Activated CD4-positive, alpha-beta T cell treated with anti-CD3 and anti-CD28 coated beads for 24 hours (primary cell): ENCODE measurements around the gene MSI1.

Experiments used
- DNase-seq, 2 donors: peaks; one replicate each; pipeline ENCODE4 v3.0.0-alpha.2; 2020; ENCODE audit warnings: low read depth in 2 of 2

MSI1 gene

DNA sequence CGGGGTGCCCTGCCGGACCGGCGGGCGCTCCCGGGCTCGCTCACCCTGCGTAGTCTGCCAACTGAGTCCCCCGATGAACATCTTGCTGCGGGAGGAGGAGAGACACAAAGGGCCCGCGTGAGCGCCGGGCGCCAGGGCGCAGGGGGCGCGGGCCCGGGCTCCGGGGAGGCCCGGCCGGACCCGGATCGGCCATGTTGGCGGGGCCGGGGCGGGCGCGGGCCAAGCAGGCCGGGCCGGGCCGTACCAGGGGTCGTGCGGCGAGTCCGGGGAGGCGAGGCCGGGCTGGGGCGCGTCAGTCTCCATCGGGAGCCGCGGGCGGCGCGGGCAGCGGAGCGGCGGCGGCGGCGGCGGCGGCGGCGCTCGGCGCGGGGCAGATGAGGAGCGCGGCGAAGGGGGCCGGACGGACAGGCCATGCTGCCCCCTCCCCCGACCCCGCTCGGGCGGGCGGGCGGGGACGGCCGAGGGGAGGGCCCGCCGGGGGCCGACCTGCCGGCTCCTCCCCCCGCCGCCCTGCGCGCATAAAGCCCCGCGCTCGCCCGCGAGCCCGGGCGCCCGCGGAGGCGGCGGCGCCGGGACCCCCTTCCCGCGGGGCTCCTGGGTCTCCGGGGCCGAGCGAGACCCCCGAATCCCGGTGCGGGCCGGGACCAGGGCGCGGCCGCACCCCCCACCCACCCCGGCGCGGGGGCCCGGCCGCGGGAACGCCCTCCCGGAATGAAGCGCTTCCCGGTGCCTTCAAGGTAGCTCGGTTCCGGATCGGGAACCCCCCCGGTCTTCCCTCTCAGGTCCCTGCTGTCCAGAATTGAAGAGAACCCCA is at the start of gene MSI1:
TSS of gene MSI1 (minus strand) at position 376 of the 814 bp plus-strand sequence. CDS start at position 303, 73 bp downstream.
- no peak for DNase-seq

GRCh38 chr12:120417917-120418580 is 49.1 kb upstream of the MSI1 start:
- no peak for DNase-seq

GRCh38 chr12:120416490-120417216 is 47.7 kb upstream of the MSI1 start:
- no peak for DNase-seq

DNA sequence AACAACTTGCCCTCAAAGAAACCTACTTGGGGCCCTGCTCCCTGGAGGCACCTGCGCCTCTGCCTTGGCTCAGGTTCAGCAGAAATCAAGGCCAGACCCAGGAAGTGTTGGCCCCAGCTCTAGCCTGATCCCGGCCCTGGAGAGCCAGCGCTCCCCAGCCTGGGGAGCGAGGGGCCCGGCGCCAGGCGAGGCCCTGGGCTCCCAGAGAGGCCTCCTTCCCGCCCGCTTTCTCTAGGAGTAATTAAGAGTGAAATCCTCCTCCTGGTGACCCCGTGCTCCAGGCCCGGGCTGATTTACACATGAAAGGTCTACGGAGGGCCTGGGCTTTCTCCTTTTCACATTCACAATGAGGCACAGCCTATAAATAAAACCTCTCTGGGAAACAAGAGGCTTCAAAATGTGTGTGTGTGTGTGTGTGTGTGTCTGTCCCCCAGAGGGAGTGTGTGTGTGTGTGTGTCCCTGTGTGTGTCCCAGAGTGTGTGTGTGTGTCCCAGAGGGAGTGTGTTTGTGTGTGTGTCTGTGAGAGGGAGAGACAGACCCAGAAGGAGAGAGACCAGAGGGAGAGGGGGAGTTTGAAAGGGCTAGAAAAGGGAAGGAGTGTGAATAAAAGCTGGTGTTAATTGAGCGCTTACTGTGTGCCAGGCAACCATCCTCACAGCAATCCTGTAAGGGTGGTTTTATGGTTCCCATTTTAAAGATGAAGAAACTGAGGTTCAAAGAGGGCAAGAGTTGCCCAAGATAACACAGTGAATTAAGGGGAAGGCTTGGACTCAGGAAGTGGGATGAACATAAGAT is 45.1 kb upstream of the MSI1 start:
- DNase-seq: no peak

GRCh38 chr12:120412421-120412820 is 43.5 kb upstream of the MSI1 start:
- no peak for DNase-seq

DNA sequence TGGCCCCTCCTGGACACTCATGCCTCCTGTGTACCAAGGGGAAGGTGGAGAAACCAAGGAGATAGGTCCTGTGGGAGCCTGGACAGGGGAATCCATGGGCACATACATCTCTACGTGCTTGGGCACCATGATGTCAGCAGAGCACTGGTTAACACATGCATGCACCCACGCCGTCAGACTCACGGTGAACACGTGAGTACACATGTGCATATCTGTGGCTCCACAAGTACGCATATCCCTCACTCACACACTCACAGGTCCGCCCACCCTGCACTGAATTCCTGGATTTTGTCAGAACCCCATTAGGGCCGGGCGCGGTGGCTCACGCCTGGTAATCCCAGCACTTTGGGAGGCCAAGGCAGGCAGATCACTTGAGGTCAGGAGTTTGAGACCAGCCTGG is 39.8 kb upstream of the MSI1 start:
- no peak for DNase-seq

DNA sequence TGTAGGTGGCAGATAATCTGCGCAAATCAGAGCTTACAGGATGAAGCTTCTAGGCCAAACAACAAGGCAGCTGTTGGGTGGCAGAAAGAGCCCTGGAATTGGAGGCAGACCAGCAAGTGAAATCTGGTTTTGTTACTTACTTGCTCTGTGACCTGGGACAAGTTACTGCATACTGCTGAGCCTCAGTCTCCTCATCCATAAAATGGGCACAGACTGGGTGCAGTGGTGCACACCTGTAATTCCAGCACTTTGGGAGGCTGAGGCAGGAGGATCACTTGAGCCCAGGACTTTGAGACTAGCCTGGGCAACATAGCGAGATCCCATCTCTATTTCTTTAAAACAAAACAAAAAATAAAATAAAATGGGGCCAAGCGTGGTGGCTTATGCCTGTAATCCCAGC is 37.6 kb upstream of the MSI1 start:
- no peak for DNase-seq

DNA sequence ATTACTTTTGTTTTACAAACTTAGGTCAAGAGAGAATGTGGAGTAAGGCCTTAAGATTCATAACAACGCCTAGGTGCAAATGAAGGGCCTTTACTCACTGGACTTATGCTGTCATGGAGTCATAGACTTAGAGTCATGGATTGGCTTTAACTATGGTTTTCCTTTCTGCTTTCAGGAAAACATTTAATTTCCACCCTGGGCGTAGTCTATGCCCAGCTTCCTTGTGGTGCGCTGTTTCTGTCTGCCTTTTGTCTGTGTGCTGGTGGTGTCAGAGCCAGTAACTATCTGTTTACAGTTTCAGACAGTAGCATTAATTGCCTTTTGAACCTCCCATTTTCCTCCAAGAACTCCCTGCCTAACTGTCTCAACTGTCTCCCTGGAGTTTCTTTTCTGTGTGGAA is 37.1 kb upstream of the MSI1 start:
- DNase-seq: no peak

- DNase-seq: no peak
These were observed 35.3 kb upstream of the MSI1 start for GRCh38 chr12:120404271-120404670.

DNA sequence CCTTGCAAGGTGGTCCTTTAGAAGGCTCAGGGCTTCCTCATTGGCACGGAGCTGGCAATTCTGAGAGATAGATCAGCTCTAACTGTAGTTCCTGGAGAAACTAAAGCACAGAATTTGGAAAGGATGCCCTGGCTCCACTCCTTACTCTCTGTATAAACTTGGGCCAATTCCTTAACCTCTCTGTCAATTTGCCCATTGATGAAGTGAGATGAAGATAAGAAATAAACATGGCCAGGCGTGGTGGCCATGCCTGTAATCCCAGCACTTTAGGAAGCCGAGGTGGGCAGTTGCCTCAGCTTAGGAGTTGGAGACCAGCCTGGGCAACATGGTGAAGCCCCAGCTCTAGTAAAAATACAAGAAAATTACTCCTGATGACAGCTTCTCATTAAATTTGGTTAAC is 34.9 kb upstream of the MSI1 start:
- DNase-seq: no peak

- DNase-seq: no peak
These were observed 33.3 kb upstream of the MSI1 start for GRCh38 chr12:120402217-120402616.

DNA sequence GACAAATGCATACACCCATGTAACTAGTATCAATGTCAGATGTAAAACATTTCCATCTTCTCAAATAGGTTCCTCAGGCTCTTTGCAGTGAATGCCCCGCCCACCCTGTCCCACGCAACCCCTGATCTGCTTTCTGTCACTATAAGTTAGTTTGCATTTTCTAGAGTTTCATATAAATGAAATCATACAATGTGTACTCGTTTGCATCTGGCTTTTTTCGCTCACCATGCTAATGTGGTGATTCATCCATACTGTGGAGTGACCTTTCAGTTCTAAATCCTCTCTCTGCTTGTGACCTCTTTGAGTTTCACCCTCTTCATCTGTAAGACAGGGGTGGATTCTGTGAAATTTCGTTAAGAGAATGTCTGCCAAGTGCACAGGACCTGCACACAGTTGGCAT is 30.6 kb upstream of the MSI1 start:
- DNase-seq: no peak

GRCh38 chr12:120397824-120398540 is 29.0 kb upstream of the MSI1 start:
- no peak for DNase-seq

DNA sequence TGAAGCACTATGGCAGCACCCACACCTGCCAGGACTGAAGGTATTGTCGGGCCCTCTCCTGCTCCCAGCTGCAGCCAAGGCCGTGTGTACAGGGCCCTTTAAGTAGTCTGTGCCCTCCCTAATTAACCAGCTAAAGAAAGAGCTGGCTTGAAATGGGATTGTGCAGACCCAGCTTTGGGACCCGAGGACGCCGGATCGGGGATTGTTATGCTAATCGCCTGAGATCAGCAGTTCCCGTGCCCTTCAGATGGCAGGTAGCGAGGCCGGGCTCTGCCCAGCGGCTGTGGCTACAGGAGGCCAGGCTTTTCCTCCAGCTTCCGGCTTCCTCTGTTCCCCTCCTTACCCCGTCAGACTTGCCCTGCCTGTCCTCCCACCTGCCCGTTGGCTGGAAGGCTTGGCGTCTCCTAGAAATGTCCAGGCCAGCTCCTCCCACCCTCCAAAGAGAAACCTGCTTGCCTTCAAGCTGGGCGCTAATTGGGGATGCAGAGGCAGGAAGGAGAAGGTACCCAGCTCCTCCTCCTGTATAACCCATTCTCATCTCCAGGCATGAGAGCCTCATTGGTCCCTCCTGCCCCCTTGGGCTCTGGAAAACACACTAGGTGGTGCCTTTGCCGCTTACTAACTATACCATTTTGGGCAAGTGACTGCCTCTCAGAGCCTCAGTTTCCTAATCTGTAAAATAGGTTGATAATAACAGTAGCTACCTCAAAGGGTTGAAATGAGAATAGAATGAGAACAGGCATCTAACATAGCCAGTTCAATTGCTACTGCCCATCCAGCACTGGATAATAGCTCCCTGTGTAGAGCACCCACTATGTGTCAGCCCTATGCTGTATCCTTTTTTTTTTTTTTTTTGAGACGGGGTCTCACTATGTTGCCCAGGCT is 25.8 kb upstream of the MSI1 start:
- DNase-seq: no peak

DNA sequence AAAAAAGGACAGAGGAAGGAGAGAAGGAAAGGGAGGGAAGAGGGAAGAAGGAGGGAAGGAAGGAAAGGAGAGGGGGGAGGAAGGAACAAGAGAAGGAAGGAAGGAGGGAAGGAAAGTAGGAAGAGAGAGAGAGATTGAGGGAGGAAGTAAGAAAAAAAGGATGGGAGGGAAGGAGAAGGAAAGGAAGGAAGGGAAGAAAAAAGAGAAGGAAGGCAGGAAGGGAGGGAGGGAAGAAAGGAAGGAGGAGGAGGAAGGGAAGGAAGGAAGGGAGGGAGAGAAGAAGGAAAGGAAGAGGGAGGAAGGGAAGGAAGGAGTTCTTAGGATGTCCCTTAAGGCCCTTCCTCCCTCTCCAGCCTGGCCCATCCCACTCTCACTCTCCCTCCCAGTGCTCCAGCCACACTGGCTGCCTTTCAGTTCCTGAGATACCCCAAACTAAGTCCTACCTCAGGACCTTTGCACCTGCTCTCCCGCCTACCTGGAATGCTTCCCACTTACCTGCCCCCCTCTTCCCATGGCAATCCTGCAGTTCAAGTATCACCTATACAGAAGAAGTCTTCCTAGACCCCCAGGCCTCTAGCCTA is 21.7 kb upstream of the MSI1 start:
- DNase-seq: no peak

DNA sequence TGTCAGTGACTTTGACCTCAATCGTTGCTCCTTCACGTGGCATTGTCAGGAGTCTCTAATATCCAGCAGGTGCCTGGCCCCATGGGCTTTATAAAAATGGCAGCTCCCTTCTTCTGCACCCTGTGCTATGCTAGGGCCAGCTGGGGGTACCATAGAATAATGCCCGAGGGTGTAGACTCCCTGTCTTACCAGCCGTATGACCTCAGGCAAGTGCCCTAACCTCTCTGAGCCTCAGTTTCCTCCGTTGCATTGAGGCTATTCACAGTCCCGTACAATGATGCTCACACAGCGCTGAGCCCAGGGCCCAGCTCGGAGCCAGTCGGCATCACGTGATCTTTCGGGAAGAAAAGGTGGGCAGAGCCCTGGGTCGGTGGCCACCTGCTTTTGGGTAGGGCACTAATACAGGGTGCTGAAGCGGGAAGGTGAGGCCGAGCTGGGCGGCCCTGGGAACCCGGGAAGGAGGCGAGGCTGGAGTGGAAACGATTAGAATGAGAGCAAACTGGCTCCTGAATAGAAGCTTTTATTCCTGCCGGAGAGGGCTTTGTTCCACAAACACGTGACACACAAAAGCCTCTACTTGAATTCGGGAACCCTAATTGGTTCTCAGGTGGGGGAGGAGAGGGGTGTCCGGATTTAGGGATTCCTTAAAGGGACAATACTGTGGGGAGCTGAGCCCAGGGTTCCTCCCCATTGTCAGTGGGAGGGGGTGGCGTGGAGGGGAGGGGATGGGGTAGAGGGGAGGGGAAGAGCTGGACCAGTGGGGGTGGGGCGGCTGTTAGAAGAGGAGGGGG is 19.9 kb upstream of the MSI1 start:
- no peak for DNase-seq

DNA sequence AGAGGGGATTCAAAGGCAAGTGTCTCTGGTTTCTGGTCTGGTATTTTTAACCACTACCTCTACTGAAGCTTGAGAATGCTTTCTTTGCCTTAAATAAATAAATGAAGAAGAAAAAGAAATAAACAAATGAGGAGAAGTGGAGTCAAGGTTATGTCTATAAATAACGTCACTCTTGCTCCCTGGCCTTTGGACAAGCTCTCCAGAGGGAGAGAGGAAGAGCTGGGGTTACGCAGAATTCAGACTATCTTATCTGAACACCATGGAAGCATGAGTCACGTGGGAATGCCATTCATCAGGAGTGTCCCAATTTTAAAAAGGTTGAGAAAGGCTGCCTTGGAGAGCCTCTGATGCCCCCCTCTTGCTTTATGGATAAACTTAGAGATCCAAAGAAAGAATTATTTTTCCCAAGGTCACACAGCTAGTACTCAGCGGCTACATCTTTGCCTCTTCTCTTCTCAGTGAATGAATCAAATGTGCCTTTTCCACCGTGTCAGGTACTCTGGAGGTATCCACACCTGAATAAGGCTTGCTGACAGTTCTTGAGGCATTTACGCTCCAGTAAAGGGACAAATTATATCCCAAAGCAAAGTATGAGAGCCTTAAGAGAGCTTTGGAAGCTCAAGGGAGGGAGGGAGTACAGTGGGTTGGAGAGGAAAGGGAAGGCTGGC is 12.9 kb upstream of the MSI1 start:
- DNase-seq: no peak

DNA sequence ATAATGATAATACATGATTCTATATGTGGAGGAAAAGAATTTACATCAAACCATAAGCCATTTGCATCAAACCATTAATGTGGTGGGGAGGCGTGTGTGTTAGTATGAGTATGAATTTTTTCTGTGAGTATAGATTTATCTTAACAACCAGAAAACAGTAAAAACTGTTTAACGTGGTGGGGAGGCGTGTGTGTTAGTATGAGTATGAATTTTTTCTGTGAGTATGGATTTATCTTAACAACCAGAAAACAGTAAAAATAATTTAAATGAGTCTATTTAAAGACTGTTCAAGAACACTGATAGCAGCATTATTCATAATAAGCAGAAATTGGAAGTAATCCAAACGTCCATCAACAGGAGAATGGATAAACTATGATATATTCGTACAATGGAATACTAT is 9.1 kb upstream of the MSI1 start:
- DNase-seq: no peak

- DNase-seq: no peak
These were observed 8.6 kb upstream of the MSI1 start for GRCh38 chr12:120377611-120378010.
